ENCODE measurements around the gene M1AP.

- TF ChIP-seq POLR2A (IDR thresholded peaks at IDR 0.05; ENCODE audit: low read length) (no peak), GATA1 (IDR thresholded peaks at IDR 0.05; ENCODE audit: low read depth, low read length) (no peak)
Observed at GRCh38 chr2:74571058-74571457, 77.1 kb downstream of the M1AP start.
